ENCODE measurements around the gene C1orf232. TPM values are rescaled to one million over a fixed set of nuclear protein-coding genes. Genes with fewer than 3 reads are reported as not detected.

Gene C1orf232
- total RNA-seq, 4 donors from 2014 or later, result not detected

GRCh38 chr1:26184883-26185282, 16.1 kb upstream of the C1orf232 start:
- H3K36me3 ChIP-seq, result peaks cover 0 to 38% (median 0%) of the 10 kb centered on the region in 3 donors
- no peaks in the 10 kb centered on the region for H3K9me3 ChIP-seq
- no peaks in the 10 kb centered on the region for H3K27me3 ChIP-seq
- H3K4me1 ChIP-seq, result no peaks in the 10 kb centered on the region
- no peak overlapping the region for H3K4me3 ChIP-seq
- H3K27ac ChIP-seq, result no peak overlapping the region
- no peak for DNase-seq
- TF ChIP-seq POLR2A (IDR thresholded peaks at IDR 0.05), result no peak
- TF ChIP-seq, protein P1, sequence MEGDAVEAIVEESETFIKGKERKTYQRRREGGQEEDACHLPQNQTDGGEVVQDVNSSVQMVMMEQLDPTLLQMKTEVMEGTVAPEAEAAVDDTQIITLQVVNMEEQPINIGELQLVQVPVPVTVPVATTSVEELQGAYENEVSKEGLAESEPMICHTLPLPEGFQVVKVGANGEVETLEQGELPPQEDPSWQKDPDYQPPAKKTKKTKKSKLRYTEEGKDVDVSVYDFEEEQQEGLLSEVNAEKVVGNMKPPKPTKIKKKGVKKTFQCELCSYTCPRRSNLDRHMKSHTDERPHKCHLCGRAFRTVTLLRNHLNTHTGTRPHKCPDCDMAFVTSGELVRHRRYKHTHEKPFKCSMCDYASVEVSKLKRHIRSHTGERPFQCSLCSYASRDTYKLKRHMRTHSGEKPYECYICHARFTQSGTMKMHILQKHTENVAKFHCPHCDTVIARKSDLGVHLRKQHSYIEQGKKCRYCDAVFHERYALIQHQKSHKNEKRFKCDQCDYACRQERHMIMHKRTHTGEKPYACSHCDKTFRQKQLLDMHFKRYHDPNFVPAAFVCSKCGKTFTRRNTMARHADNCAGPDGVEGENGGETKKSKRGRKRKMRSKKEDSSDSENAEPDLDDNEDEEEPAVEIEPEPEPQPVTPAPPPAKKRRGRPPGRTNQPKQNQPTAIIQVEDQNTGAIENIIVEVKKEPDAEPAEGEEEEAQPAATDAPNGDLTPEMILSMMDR (IDR thresholded peaks at IDR 0.05), result no peak

DNA sequence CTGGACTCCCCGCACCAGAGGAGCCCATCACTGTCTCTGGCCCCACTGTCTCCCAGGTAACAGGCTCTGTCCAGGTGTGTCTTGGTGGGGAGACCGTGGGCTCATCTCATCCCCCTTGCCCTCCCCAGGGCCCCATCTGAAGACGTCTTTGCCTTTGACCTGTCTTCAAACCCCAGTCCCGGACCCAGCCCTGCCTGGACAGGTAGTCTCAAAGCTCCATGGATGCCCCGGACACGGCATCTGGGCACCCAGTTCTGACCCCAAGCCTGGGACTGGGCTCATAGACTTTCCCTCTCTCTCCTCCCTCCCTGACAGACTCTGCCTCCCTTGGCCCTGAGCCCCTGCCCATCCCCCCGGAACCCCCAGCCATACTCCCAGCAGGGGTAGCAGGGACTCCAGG, 15.3 kb upstream of the C1orf232 start:
- no peaks in the 10 kb centered on the region for H3K9me3 ChIP-seq
- H3K36me3 ChIP-seq, result peaks cover 0 to 38% (median 0%) of the 10 kb centered on the region in 3 donors
- no peaks in the 10 kb centered on the region for H3K27me3 ChIP-seq
- H3K4me1 ChIP-seq, result no peaks in the 10 kb centered on the region
- H3K27ac ChIP-seq, result no peak overlapping the region
- no peak overlapping the region for H3K4me3 ChIP-seq
- TF ChIP-seq POLR2A (IDR thresholded peaks at IDR 0.05), result no peak
- TF ChIP-seq, protein P1 (IDR thresholded peaks at IDR 0.05), result no peak
- no peak for DNase-seq

- Histone ChIP-seq H3K9me3 (no peaks in the 10 kb centered on the region), H3K27me3 (no peaks in the 10 kb centered on the region), H3K4me1 (no peaks in the 10 kb centered on the region), H3K4me3 (no peak overlapping the region), H3K27ac (no peak overlapping the region), H3K36me3 (peaks cover 0 to 32% (median 0%) of the 10 kb centered on the region in 3 donors)
- TF ChIP-seq, protein P1 (IDR thresholded peaks at IDR 0.05), result no peak
- no peak for TF ChIP-seq POLR2A (IDR thresholded peaks at IDR 0.05)
- no peak for DNase-seq
Measured at GRCh38 chr1:26182383-26182696, 13.6 kb upstream of the C1orf232 start.

DNA sequence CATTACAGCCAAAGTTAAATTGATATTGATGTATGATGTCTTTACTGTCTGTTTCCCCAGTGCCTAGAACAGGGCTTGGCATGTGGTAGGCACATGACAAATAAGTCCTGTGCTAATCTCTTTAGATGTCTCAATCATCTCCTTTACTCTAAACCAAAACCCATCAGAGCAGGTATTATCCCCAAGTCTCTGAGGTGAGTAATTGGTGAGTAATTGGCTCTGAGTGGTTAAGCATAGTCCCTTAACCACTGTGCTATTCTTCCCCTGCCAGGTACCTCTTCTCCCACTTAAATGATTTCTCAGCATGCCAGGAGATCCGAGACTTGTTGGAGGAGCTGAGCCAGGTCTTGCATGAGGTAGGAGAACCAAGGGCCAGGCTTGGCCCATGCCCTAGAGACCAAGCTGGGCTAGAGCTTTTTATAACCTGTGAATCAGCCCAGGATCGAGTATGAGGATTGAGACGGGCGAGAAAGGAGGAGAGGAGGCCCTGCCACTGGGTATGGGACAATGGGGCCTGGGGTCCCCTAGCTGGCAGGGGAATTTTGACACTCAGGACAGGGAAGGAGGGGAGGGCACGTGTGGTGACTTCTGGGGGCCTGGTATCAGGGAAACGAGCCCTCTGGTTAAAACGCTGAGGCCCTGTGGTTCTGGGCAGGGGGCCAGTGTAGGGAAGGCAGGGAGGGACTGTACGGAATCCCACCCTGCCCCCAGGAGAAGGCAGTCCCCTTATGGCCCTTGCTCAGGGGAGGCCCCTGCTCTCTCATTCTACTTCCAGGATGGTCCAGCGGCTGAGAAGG, 13.0 kb upstream of the C1orf232 start:
- Histone ChIP-seq H3K4me3 (no peak overlapping the region), H3K36me3 (peaks cover 0 to 26% (median 0%) of the 10 kb centered on the region in 3 donors), H3K9me3 (no peaks in the 10 kb centered on the region), H3K4me1 (no peaks in the 10 kb centered on the region), H3K27ac (no peak overlapping the region), H3K27me3 (no peaks in the 10 kb centered on the region)
- TF ChIP-seq POLR2A (IDR thresholded peaks at IDR 0.05), result no peak
- TF ChIP-seq, protein P1 (IDR thresholded peaks at IDR 0.05), result no peak
- no peak for DNase-seq

DNA sequence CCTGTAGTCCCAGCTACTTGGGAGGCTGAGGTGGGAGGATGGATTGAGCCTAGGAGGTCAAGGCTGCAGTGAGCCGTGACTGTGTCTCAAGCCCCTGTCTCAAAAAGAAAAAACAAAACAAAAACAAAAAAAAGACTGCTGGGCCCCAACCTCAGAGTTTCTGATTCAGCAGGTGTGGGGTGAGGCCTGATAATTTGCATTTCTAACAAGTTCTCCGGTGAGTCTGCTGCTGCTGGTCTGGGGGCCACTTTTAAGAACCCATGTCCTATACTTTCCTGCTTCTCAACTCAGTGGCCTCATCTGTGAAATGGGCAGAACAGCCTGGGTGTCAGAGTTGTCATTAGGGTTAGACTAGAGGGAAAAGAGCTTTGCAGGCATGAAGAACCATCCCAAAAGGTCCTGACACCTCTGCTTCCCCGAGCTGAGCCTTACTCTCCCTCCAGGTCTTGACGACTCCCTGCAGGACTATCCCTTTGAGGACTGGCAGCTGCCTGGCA, 11.3 kb upstream of the C1orf232 start:
- no peaks in the 10 kb centered on the region for H3K4me1 ChIP-seq
- TF ChIP-seq POLR2A (IDR thresholded peaks at IDR 0.05), result no peak
- TF ChIP-seq, protein P1 (IDR thresholded peaks at IDR 0.05), result no peak
- no peak for DNase-seq
- no peak overlapping the region for H3K4me3 ChIP-seq
- peaks cover 0 to 26% (median 0%) of the 10 kb centered on the region in 3 donors for H3K36me3 ChIP-seq
- no peaks in the 10 kb centered on the region for H3K27me3 ChIP-seq
- H3K27ac ChIP-seq, result no peak overlapping the region
- H3K9me3 ChIP-seq, result no peaks in the 10 kb centered on the region

All from Peyer's patch (tissue), 4 donors.